RPMI8226 (cell line): ENCODE results near the gene MBTPS1.
A peak's percentile ranks its signal among the peaks of the same experiment; 100 is the strongest.
"Not testable (repeated sequence)": the region's sequence is repeated elsewhere in the genome, so short reads cannot be mapped to it uniquely, and the experiment has no call there.

ENCODE experiments used
- DNase-seq: peaks from one replicate; pipeline ENCODE4 v3.0.0-alpha.2; 2015

The MBTPS1 gene

GRCh38 chr16:84136331-84137125 is 19.8 kb upstream of the MBTPS1 start:
- no peak for DNase-seq

GRCh38 chr16:84132527-84133285 is 16.0 kb upstream of the MBTPS1 start:
- no peak for DNase-seq

GRCh38 chr16:84131117-84131516 is 14.4 kb upstream of the MBTPS1 start:
- DNase-seq: no peak

DNA sequence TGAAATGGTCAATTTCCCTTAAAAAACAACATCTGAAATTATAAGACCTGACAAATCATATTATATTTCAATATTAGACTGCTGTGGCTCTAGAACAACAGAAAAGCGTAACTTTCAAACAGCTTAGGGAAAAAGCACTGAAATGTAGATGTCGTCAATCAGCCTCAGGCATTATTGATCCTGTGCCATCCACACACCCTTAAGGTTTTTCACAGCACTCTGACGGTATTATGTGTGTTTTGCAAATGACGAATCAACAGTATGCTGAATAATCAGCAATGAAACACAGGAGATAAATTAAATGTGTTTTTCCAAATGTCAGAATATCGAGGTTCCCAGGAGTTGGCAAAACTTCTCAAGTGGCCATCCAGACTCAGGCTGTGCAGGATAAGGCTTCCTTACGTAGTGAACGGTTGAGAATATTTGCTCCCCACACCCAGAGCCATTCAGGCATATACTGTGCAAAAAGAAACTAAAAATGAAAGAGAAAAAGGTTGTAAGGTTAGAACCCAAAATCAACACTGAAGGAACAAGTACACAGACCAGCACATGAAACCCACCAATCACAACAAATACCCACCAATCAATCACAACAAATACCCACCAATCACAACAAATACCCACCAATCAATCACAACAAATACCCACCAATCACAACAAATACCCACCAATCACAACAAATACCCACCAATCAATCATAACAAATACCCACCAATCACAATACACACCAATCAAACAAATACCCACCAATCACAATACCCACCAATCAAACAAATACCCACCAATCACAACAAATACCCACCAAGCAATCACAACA is 7.7 kb upstream of the MBTPS1 start:
- DNase-seq: no peak

GRCh38 chr16:84121007-84121406 is 4.3 kb upstream of the MBTPS1 start:
- no peak for DNase-seq

GRCh38 chr16:84120023-84120422 is 3.3 kb upstream of the MBTPS1 start:
- no peak for DNase-seq

DNA sequence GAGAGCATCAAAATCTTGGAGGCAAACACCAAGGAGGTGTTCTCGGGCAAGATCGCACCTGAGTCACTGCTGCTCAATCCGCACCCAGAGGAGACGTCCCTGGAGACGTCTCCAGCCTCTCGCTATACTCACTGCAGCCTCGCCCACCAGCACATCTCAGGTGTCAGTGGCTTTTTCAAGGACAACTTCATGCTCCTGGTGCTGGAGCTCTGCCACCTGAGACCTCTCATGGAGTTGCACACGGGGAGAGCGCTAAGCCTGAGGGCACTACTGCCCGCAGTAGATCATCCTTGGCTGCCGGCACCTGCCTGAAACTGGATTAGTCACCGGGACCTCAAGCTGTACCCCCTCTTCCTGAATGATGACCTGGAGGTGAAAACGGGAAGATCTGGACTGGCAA is 2.6 kb upstream of the MBTPS1 start:
- no peak for DNase-seq

DNA sequence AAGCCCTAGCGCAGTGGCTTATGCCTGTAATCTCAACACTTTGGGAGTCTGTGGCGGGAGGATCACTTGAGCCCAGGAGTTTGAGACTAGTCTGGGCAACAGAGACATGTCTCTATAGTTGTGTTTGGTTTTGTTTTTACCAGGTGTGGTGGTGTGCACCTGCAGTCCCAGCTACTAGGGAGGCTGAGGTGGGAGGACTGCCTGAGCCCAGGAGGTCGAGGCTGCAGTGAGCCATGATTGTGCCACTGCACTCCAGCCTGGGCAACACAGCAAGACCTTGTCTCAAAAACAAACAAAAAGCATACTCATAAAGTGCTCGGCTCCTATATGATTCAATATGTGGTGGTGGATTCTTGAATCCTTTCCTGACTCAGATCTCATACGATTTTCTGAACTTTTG is 1.6 kb upstream of the MBTPS1 start:
- not testable (repeated sequence) for DNase-seq

GRCh38 chr16:84117494-84117843 is 727 bp upstream of the MBTPS1 start:
- DNase-seq: no peak

GRCh38 chr16:84115919-84116719 is 623 bp downstream of the MBTPS1 start:
- peak; percentile 61 for DNase-seq

DNA sequence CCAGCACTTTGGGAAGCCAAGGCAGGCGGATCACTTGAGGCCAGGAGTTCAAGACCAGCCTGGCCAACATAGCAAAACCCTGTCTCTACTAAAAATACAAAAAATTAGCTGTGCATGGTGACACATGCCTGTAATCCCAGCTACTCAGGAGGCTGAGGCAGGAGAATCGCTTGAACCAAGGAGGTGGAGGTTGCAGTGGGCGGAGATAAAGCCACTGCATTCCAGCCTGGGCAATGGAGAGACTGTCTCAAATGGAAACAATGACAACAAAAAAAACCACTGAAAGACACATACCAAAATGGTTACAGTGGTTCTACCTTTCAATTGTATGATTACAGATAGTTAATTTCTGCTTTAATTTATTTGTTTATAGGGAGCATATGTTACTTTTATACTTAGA is 4.8 kb downstream of the MBTPS1 start:
- DNase-seq: not testable (repeated sequence)

GRCh38 chr16:84111525-84111924 is 5.2 kb downstream of the MBTPS1 start:
- peak; percentile 60 for DNase-seq

DNA sequence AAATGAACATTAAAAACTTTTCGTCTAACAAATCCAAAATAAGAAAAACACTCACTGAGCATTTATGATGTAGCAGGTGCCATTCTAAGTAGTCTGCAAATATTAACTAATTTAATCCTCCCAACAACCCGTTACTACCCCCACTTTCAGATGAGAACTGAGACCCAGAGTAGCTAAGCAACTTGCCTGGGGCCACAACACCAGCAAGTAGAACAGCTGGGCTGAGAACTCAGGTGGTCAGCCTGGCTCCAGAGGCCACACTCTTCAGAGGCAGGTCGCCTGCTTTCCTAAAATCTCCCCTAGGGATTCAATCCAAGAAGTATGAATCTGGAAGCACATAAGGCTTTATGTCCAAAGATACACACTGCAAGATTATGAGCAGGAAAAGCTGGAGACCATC is 6.2 kb downstream of the MBTPS1 start:
- DNase-seq: peak; percentile 36

DNA sequence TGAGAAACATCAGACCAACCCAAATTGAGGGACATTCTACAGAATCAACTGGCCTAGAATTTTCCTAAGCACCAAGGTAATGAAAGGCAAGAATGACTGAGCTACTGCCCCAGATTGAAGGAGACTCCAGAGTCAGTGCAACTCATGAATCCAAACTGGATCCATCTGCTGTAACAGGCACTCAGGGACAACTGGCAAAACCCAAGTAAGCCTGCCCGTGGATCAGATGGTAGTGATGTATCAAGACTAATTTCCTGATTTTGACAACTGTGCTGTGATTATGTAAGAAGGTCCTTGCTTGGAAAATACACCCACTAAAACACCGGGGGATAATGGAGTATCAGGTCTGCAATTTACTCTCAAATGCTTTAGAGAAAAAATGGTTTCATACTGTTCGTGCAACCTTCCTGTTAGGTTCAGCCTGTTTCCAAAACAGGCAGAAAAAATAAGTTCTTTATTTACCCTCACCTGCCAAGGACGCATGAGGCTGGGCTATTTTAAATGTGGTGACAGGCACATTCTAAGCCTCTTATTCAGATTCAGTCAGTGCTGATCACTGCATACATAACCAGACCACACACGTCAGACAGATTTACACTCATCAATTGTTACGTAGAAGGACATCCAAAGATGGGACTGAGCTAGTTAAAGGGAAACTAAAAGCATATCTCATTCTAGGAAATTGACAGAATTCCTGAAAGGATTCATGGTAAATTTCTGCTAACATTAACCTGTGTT is 7.0 kb downstream of the MBTPS1 start:
- peak; percentile 44 for DNase-seq

DNA sequence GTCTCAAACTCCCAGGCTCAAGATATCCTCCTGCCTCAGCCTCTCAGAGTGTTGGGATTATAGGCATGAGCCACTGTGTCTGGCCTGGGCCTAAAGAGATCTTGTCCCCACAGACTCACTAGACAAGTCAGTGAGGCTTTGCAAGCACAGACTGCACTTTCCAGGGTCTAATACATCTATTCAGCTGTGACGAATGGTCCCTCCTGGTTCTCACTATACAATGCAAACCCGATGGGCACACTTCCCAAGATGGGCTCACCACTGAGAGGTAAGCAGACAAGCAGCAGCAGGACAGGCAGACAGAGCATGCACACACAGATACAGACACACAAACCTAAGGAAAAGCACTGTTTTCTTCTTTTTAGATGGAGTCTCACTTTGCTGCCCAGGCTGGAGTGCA is 8.8 kb downstream of the MBTPS1 start:
- DNase-seq: no peak

DNA sequence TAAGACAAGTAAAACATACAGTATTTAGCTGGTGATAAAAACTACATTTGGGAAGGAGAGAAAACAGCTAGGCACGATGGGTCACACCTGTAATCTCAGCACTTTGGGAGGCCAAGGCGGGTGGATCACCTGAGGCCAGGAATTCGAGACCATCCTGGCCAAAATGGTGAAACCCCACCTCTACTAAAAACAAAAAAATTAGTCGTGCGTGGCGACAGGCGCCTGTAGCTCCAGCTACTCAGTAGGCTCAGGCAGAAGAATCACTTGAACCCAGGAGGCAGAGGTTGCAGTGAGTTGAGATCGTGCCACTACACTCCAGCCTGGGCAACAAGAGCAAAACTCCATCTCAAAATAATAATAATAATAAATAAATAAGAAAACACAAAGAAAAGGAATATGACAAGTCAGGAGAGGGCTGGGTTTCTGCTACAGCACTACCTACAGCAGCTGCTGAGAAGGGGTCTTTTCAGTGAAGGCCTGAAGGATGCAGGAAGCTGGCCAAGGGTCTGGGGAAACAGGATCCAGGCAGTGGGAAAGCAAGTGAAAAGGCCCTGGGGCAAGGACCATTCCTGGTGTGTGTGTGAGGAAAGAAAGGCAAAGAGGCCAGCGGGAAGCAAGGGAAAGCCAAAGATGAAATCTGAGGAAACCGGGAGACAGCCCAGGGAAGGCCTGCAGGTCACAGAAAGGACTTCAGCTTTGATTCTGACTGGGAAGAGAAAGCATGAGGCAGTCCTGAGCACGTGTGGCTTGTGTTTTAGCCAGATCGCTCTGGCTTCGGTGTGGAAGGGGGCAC is 10.6 kb downstream of the MBTPS1 start:
- no peak for DNase-seq

- no peak for DNase-seq
These were observed 11.4 kb downstream of the MBTPS1 start for GRCh38 chr16:84105301-84105815.

DNA sequence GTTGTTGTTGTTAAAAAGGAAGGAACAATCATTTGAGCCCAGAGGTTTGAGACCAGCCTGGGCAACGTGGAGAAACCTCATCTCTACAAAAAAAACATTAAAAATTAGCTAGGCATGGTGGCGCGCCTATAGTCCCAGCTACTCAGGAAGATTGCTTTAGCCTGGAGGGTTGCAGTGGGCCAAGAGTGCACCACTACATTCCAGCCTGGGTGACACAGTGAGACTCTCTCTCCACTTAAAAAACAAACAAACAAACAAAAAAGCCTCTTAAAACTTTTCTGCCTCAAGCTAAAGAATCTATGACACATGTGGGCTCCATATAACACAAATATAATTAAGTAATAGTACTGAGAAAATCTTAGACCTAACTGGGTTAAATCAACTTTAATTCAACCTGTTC is 12.5 kb downstream of the MBTPS1 start:
- DNase-seq: no peak

DNA sequence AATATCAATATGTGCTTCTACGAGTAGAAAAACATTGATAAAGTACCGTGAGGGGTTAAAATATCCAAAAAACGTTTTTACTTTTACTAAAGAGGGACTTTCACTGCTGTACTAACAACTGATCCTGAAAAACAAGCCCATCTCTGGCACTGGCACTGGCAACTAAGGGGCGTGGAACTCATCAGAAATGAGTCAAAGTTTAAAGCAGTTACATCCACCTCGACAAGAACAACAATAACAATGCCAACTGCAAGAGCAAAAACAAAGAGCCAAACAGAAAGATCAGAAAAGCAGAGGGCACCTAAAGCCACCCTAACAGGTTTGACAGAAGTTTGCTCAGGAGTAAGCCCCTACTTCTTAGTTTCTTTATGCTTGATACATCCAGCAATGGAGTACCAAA is 13.1 kb downstream of the MBTPS1 start:
- DNase-seq: no peak

DNA sequence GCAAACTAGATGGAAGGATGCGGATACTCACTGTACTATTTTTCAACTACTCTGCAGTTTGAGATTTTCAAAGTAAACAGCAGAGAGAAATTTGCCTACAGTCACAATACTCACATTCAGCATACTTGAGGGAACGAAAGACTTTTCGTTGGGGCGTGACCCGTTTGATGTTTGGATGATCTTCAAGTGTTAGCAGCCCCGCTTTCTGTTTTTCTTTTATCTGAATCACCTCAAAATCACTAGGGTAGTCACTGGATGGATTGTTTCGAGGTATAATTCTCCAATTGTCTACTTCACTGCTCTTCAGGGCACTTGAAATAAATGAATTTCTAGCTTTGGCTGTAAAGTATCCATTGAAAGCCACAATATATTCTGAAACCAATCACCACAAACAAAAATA is 17.8 kb downstream of the MBTPS1 start:
- no peak for DNase-seq

DNA sequence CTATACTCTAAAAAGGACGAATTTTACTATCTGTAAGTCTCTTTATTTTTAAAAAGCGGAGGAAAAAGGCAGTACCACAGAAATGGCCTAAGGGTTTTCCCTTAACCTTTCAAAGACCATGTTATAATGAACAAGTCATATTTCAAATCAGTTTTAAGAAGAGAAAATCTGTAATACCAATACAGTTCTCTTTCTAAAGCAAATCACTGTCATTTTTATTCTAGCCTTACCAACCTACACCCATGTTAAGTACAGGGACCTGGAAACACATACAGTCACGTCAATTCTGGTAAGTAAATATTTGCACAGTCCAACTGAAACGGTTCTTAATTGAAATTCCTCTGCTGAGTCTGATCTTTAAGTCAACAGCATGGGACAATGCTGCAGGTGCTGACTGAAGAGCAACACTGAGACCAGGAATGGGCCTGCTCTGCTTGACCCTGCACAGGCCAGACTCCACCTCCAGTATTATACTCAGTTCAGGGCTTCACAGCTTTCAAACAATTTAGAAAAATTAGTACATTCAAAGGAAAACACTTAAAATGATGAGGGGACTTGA is 20.2 kb downstream of the MBTPS1 start:
- DNase-seq: no peak
